SK-N-SH (cell line): Measurements from ENCODE around the gene PSMF1. TPM values are rescaled to one million over a fixed set of nuclear protein-coding genes. Genes with fewer than 3 reads are reported as not detected.

Experiments used
- CTCF ChIA-PET: fragments of 300-600, 350-600 bp; formaldehyde crosslinking; extraction: SDS; loops from one replicate; lab custom pipeline; 2021; lab: Yijun Ruan, JAX
- POLR2A ChIA-PET: fragments of 350-600 bp; sonication (Branson Sonifier 250); formaldehyde crosslinking; extraction: SDS; loops from one replicate; lab custom pipeline; 2020; ENCODE audit warnings: antibody characterized with exemption, inconsistent platforms; lab: Yijun Ruan, JAX
- DNase-seq: peaks from one replicate; pipeline ENCODE4 v3.0.0; 2012
- H2AFZ ChIP-seq: fragments of 200-600 bp; sonication (generic); 2 replicates; pipeline ENCODE4 v1.8.1; 2016; ENCODE audit warnings: antibody characterized with exemption, mild to moderate bottlenecking, low read depth
- H3F3A ChIP-seq: fragments of 200-600 bp; sonication (generic); replicated peaks from 2 replicates; pipeline ENCODE3; 2016; ENCODE audit warnings: antibody characterized with exemption, mild to moderate bottlenecking; ENCODE audit not compliant: insufficient read depth
- H3K27ac ChIP-seq, 2 experiments: fragments of 200-500 bp in 1 of 2; fragments of 200-600 bp in 1 of 2; sonication (Bioruptor generic) in 1 of 2; sonication (generic), shearing (Covaris generic) in 1 of 2; 2 replicates each; pipeline versions ENCODE4 v1.5.1 to v1.6.1; 2014 to 2016; ENCODE audit warnings: low read depth in 2 of 2, inconsistent platforms in 1 of 2, low read length in 1 of 2, mild to moderate bottlenecking in 1 of 2, mixed read lengths in 1 of 2
- H3K27me3 ChIP-seq: fragments of 200-600 bp; sonication (generic), shearing (Covaris generic); 2 replicates; pipeline ENCODE4 v1.6.1; 2016; ENCODE audit warnings: mixed run types; ENCODE audit not compliant: insufficient read depth
- H3K36me3 ChIP-seq, 2 experiments: fragments of 200-500 bp in 1 of 2; fragments of 200-600 bp in 1 of 2; sonication (Bioruptor generic) in 1 of 2; sonication (generic) in 1 of 2; replicated peaks in 1 of 2; 2 replicates each; pipeline versions ENCODE3 to v1.5.1; 2014 to 2016; ENCODE audit warnings: low read length in 1 of 2, mild to moderate bottlenecking in 1 of 2; ENCODE audit not compliant: insufficient read depth in 2 of 2, control insufficient read depth in 1 of 2
- H3K4me1 ChIP-seq, 2 experiments: fragments of 200-500 bp in 1 of 2; fragments of 200-600 bp in 1 of 2; sonication (Bioruptor generic) in 1 of 2; sonication (generic), shearing (Covaris generic) in 1 of 2; 2 replicates each; pipeline versions ENCODE4 v1.5.1 to v1.6.1; 2014 to 2016; ENCODE audit warnings: low read depth in 1 of 2, low read length in 1 of 2, mixed run types in 1 of 2; ENCODE audit not compliant: insufficient read depth in 2 of 2, control insufficient read depth in 1 of 2
- H3K4me2 ChIP-seq: fragments of 200-600 bp; sonication (generic), shearing (Covaris generic); 2 replicates; pipeline ENCODE4 v1.6.1; 2017; ENCODE audit warnings: mixed run types
- H3K4me3 ChIP-seq, 2 experiments: fragments of 200-500 bp in 1 of 2; fragments of 200-600 bp in 1 of 2; sonication (Bioruptor generic) in 1 of 2; sonication (generic), shearing (Covaris generic) in 1 of 2; 2 replicates each; pipeline versions ENCODE4 v1.5.1 to v1.8.1; 2014 to 2016; ENCODE audit warnings: low read depth in 2 of 2, inconsistent platforms in 1 of 2, low read length in 1 of 2, mild to moderate bottlenecking in 1 of 2, mixed read lengths in 1 of 2, moderate library complexity in 1 of 2
- H3K79me2 ChIP-seq: fragments of 200-600 bp; sonication (generic); 2 replicates; pipeline ENCODE4 v1.8.1; 2017; ENCODE audit warnings: mild to moderate bottlenecking; ENCODE audit not compliant: insufficient read depth
- H3K9ac ChIP-seq: fragments of 200-600 bp; sonication (generic); 2 replicates; pipeline ENCODE4 v1.6.1; 2017; ENCODE audit warnings: mixed run types
- H3K9me2 ChIP-seq: fragments of 200-600 bp; sonication (generic); 2 replicates; pipeline ENCODE4 v1.6.1; 2017; ENCODE audit warnings: mixed run types
- H3K9me3 ChIP-seq: fragments of 200-600 bp; sonication (generic); 2 replicates; pipeline ENCODE4 v1.6.1; 2017; ENCODE audit warnings: mixed run types, mild to moderate bottlenecking, moderate library complexity
- H4K20me1 ChIP-seq: fragments of 200-600 bp; sonication (generic); 2 replicates; pipeline ENCODE4 v1.6.1; 2017; ENCODE audit warnings: mild to moderate bottlenecking, mixed run types; ENCODE audit not compliant: insufficient read depth
- CHD2 ChIP-seq: fragments of 150-350 bp; IDR thresholded peaks from 2 replicates; pipeline ENCODE4 v1.6.1; 2018; ENCODE audit warnings: low read length; ENCODE audit not compliant: partially characterized antibody
- EP300 ChIP-seq, 2 experiments: IDR thresholded peaks; 2 replicates each; pipeline versions ENCODE4 v1.4.0 to v1.6.1; 2012; ENCODE audit warnings: borderline replicate concordance in 1 of 2, low read depth in 1 of 2, low read length in 1 of 2
- EZH2phosphoT487 ChIP-seq: fragments of 200-600 bp; sonication (generic); IDR thresholded peaks from 2 replicates; pipeline ENCODE4 v1.6.1; 2017; ENCODE audit warnings: low read depth, mixed run types, mild to moderate bottlenecking, antibody characterized with exemption, moderate library complexity, borderline replicate concordance
- GABPA ChIP-seq: IDR thresholded peaks from 2 replicates; pipeline ENCODE4 v1.4.0; 2012; ENCODE audit warnings: low read depth, mild to moderate bottlenecking
- IRF3 ChIP-seq: fragments of 150-350 bp; IDR thresholded peaks from 2 replicates; pipeline ENCODE4 v1.6.1; 2016; ENCODE audit warnings: mild to moderate bottlenecking, low read depth, low read length
- MAX ChIP-seq: IDR thresholded peaks from 2 replicates; pipeline ENCODE4 v1.4.0; 2012; ENCODE audit warnings: low read depth
- MEF2A ChIP-seq: IDR thresholded peaks from 2 replicates; pipeline ENCODE4 v1.4.0; 2012; ENCODE audit warnings: low read depth, borderline replicate concordance
- MXI1 ChIP-seq: IDR thresholded peaks from 2 replicates; pipeline ENCODE4 v1.6.1; 2012; ENCODE audit warnings: mild to moderate bottlenecking, low read depth, low read length, improper control_type of control experiment
- NFIC ChIP-seq: IDR thresholded peaks from 2 replicates; pipeline ENCODE4 v1.4.0; 2012; ENCODE audit warnings: borderline replicate concordance
- RAD21 ChIP-seq: IDR thresholded peaks from 2 replicates; pipeline ENCODE4 v1.6.1; 2012; ENCODE audit warnings: mild to moderate bottlenecking, low read length
- RCOR1 ChIP-seq: fragments of 150-350 bp; IDR thresholded peaks from 2 replicates; pipeline ENCODE4 v1.6.1; 2017; ENCODE audit warnings: antibody characterized with exemption, low read length
- RXRA ChIP-seq: IDR thresholded peaks from 2 replicates; pipeline ENCODE4 v1.4.0; 2012; ENCODE audit warnings: low read depth, mild to moderate bottlenecking, borderline replicate concordance
- SIN3A ChIP-seq: IDR thresholded peaks from 2 replicates; pipeline ENCODE4 v1.6.1; 2012; ENCODE audit warnings: low read depth, mild to moderate bottlenecking, low read length, moderate library complexity, borderline replicate concordance
- SMC3 ChIP-seq: IDR thresholded peaks from 2 replicates; pipeline ENCODE4 v1.6.1; 2012; ENCODE audit warnings: low read depth, low read length, improper control_type of control experiment
- TCF12 ChIP-seq: IDR thresholded peaks from 2 replicates; pipeline ENCODE4 v1.4.0; 2012
- USF1 ChIP-seq: IDR thresholded peaks from 2 replicates; pipeline ENCODE4 v1.4.0; 2012; ENCODE audit warnings: low read depth, borderline replicate concordance
- YY1 ChIP-seq: IDR thresholded peaks from 2 replicates; pipeline ENCODE4 v1.4.0; 2012; ENCODE audit warnings: low read depth, mild to moderate bottlenecking
- WGBS: methylation state at CpG from one replicate; pipeline ENCODE4 v1.1.6; 2017; ENCODE audit warnings: low lambda C conversion rate; 5-methylcytosine and 5-hydroxymethylcytosine counted together
- polyA plus RNA-seq, 3 experiments: library from polyadenylated mRNA; depleted of rRNA; stranded (reverse); fragments of >200 nt; gene quantifications; 2 replicates each; pipeline ENCODE4 v1.2.3, GENCODE V29; 2012
- TF ChIP-seq, protein P1 (sequence below): IDR thresholded peaks from 2 replicates; pipeline ENCODE4 v1.6.1; 2012; ENCODE audit warnings: mild to moderate bottlenecking, low read depth, low read length, moderate library complexity
- TF ChIP-seq, protein P2 (sequence below): fragments of 150-350 bp; IDR thresholded peaks from 2 replicates; pipeline ENCODE4 v1.6.1; 2017; ENCODE audit warnings: antibody characterized with exemption, low read length, low read depth, borderline replicate concordance

Gene PSMF1
- polyA plus RNA-seq, 1 of the 3 experiments (the other 2 are of a cell fraction) = 103 TPM

DNA sequence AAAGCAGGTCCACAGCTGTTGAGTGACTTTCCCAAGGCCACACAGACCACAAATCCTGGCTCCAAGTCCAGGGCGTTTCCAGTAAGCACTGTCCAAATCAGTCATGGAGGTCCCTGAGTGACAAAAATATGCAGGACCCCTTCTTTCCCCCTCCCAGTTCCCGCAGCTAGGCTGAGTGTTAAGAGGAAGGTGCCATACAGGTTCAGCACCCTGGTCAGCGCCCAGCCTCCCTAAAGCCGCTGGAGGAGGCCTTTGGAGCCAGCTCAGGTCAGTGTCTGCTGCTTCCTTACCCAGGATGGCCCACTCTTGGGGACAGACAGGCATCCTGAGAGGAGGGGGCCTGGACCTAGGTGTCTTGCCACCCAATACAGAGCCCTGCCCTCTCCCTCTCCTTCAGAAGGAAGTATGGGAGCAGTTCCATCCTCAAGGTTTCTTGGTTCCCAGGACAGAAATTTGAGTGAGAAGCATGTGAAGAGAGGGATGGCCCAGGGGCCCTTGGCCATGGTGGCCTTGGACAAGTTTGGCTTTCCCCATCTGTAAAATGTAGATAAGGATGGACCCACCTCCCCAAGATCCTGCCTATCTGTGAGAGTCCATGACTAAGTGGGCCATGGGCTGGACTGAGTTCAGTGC is 53.2 kb downstream of the PSMF1 start:
- H3K9me2 ChIP-seq = no peaks in the 10 kb centered on the region
- H3K4me3 ChIP-seq = no peak overlapping the region
- CTCF ChIA-PET = interaction anchor here (1.4 to 3.6 kb wide), 3 partner anchors 13 to 63 kb away, joined by 3 to 20 read pairs (median 4); partner anchors contain the start of gene TMEM74B
- no peaks in the 10 kb centered on the region; a peak in 1 of 4 replicates for H3K4me1 ChIP-seq
- TF ChIP-seq GABPA (no peak), IRF3 (no peak), EZH2phosphoT487 (no peak), TCF12 (no peak), EP300 (IDR thresholded peaks at IDR 0.05; ENCODE audit: borderline replicate concordance in 1 of 2, low read depth in 1 of 2, low read length in 1 of 2) (no peak)
- TF ChIP-seq, protein P1, sequence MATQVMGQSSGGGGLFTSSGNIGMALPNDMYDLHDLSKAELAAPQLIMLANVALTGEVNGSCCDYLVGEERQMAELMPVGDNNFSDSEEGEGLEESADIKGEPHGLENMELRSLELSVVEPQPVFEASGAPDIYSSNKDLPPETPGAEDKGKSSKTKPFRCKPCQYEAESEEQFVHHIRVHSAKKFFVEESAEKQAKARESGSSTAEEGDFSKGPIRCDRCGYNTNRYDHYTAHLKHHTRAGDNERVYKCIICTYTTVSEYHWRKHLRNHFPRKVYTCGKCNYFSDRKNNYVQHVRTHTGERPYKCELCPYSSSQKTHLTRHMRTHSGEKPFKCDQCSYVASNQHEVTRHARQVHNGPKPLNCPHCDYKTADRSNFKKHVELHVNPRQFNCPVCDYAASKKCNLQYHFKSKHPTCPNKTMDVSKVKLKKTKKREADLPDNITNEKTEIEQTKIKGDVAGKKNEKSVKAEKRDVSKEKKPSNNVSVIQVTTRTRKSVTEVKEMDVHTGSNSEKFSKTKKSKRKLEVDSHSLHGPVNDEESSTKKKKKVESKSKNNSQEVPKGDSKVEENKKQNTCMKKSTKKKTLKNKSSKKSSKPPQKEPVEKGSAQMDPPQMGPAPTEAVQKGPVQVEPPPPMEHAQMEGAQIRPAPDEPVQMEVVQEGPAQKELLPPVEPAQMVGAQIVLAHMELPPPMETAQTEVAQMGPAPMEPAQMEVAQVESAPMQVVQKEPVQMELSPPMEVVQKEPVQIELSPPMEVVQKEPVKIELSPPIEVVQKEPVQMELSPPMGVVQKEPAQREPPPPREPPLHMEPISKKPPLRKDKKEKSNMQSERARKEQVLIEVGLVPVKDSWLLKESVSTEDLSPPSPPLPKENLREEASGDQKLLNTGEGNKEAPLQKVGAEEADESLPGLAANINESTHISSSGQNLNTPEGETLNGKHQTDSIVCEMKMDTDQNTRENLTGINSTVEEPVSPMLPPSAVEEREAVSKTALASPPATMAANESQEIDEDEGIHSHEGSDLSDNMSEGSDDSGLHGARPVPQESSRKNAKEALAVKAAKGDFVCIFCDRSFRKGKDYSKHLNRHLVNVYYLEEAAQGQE = peak; percentile 96
- no peak for DNase-seq
- H3K36me3 ChIP-seq = peaks cover 26 to 55% of the 10 kb centered on the region in 2 experiments
- POLR2A ChIA-PET = no interaction called here
- H3K9ac ChIP-seq = no peak overlapping the region
- H3K9me3 ChIP-seq = no peaks in the 10 kb centered on the region
- H3F3A ChIP-seq = no peaks in the 10 kb centered on the region
- H3K27me3 ChIP-seq = no peaks in the 10 kb centered on the region
- no peak overlapping the region for H2AFZ ChIP-seq
- no peak overlapping the region for H3K27ac ChIP-seq
- 93% methylated on average over 4 of the region's 4 CpGs for WGBS
- no peak overlapping the region for H3K4me2 ChIP-seq
- no peaks in the 10 kb centered on the region; the same call in 1 of the 2 replicates for H4K20me1 ChIP-seq
- no peaks in the 10 kb centered on the region for H3K79me2 ChIP-seq

DNA sequence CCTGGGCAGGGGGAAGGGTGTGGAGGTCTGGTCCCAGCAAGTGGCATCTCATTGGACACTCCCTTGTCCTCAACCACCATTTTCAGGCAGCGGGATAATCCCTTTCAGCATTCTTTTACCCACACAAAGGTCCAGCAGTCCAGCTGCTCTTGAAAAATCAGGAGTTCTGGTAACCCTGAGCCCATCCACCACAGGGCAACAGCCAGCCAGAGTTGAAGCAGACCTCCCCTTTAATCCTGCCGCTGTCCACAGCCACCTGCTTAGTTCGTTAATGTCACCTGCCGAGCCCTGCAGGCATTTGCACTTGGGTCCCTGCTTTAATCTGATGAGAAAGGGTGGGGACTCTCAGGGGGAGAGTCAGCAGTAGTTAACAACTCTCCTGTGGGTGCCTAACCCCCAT is 55.3 kb downstream of the PSMF1 start:
- no peak overlapping the region for H2AFZ ChIP-seq
- H3K79me2 ChIP-seq = no peaks in the 10 kb centered on the region
- POLR2A ChIA-PET = interaction anchor here (1.1 kb wide), 1 partner anchor 12 kb away, joined by 3 read pairs; no protein-coding TSS in a partner anchor
- no peaks in the 10 kb centered on the region for H3K9me2 ChIP-seq
- no peak overlapping the region for H3K4me3 ChIP-seq
- H3K4me1 ChIP-seq = no peaks in the 10 kb centered on the region; a peak in 1 of 4 replicates
- no peak overlapping the region for H3K27ac ChIP-seq
- CTCF ChIA-PET = interaction anchor here (0.6 kb wide), 1 partner anchor 216 kb away, joined by 3 read pairs; no protein-coding TSS in a partner anchor
- no peak overlapping the region for H3K9ac ChIP-seq
- no peaks in the 10 kb centered on the region for H3K9me3 ChIP-seq
- H3K36me3 ChIP-seq = peaks cover 12 to 37% of the 10 kb centered on the region in 2 experiments
- DNase-seq = no peak
- H4K20me1 ChIP-seq = no peaks in the 10 kb centered on the region
- H3F3A ChIP-seq = no peaks in the 10 kb centered on the region
- H3K27me3 ChIP-seq = no peaks in the 10 kb centered on the region
- TF ChIP-seq MXI1 (no peak), USF1 (no peak), SIN3A (no peak), RXRA (no peak), MAX (no peak), SMC3 (no peak), RAD21 (no peak), NFIC (no peak), YY1 (no peak), EP300 (IDR thresholded peaks at IDR 0.05; ENCODE audit: borderline replicate concordance in 1 of 2, low read depth in 1 of 2, low read length in 1 of 2) (no peak), CHD2 (no peak), RCOR1 (no peak), MEF2A (no peak)
- TF ChIP-seq, protein P2, sequence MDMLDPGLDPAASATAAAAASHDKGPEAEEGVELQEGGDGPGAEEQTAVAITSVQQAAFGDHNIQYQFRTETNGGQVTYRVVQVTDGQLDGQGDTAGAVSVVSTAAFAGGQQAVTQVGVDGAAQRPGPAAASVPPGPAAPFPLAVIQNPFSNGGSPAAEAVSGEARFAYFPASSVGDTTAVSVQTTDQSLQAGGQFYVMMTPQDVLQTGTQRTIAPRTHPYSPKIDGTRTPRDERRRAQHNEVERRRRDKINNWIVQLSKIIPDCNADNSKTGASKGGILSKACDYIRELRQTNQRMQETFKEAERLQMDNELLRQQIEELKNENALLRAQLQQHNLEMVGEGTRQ = no peak
- TF ChIP-seq, all 33 proteins: peak for 0
- 88% methylated on average over 4 of the region's 4 CpGs for WGBS
- H3K4me2 ChIP-seq = no peak overlapping the region
